ENCODE results near the gene DTYMK. TPM values are rescaled to one million over a fixed set of nuclear protein-coding genes. Genes with fewer than 3 reads are reported as not detected.

Gene DTYMK
- total RNA-seq, 2 experiments from 2014 or later: 79.7 to 87.0 TPM

GRCh38 chr2:241649927-241650326 lies 36.7 kb downstream of the DTYMK start:
- H3K4me3 Mint-ChIP-seq: no peak overlapping the region
- no peaks in the 10 kb centered on the region for H3K9me3 Mint-ChIP-seq
- CTCF ChIA-PET: interaction anchor here (1.5 kb wide), 1 partner anchor 54 kb away, joined by 3 read pairs; no protein-coding TSS in a partner anchor
- H3K36me3 Mint-ChIP-seq (ENCODE audit: low read depth): peaks cover 7% of the 10 kb centered on the region
- H3K4me1 Mint-ChIP-seq: peaks cover 8% of the 10 kb centered on the region
- POLR2A ChIA-PET: no interaction called here
- no peak overlapping the region for H3K27ac Mint-ChIP-seq
- no peak for DNase-seq
- H3K27me3 Mint-ChIP-seq: no peaks in the 10 kb centered on the region

- no peak overlapping the region for H3K27ac Mint-ChIP-seq
- POLR2A ChIA-PET: no interaction called here
- H3K4me3 Mint-ChIP-seq: no peak overlapping the region
These were observed 37.2 kb downstream of the DTYMK start for GRCh38 chr2:241649404-241649803.

GRCh38 chr2:241648453-241648852 lies 38.2 kb downstream of the DTYMK start:
- CTCF ChIA-PET: interaction anchor here (0.6 to 2.3 kb wide), 4 partner anchors 10 to 522 kb away, joined by 3 to 5 read pairs (median 4); partner anchors contain the start of gene ATG4B
- Mint-ChIP-seq H3K27me3 (no peaks in the 10 kb centered on the region), H3K4me3 (no peak overlapping the region), H3K4me1 (peaks cover 8% of the 10 kb centered on the region), H3K36me3 (ENCODE audit: low read depth) (peaks cover 2% of the 10 kb centered on the region), H3K27ac (no peak overlapping the region), H3K9me3 (no peaks in the 10 kb centered on the region)
- DNase-seq: no peak
- POLR2A ChIA-PET: no interaction called here

More at GRCh38 chr2:241649404-241649803, 37.2 kb downstream of the DTYMK start:
- Mint-ChIP-seq H3K4me1 (peaks cover 8% of the 10 kb centered on the region), H3K36me3 (ENCODE audit: low read depth) (peaks cover 3% of the 10 kb centered on the region), H3K27me3 (no peaks in the 10 kb centered on the region), H3K9me3 (no peaks in the 10 kb centered on the region)
- CTCF ChIA-PET: interaction anchor here (2.3 kb wide), 1 partner anchor 9 kb away, joined by 5 read pairs; no protein-coding TSS in a partner anchor
- no peak for DNase-seq

GRCh38 chr2:241645915-241646645 lies 40.5 kb downstream of the DTYMK start:
- H3K27me3 Mint-ChIP-seq: no peaks in the 10 kb centered on the region
- no peak for DNase-seq
- H3K4me1 Mint-ChIP-seq: peaks cover 15% of the 10 kb centered on the region
- H3K36me3 Mint-ChIP-seq (ENCODE audit: low read depth): peaks cover 4% of the 10 kb centered on the region
- CTCF ChIA-PET: interaction anchor here (0.6 kb wide), 1 partner anchor 223 kb away, joined by 3 read pairs; no protein-coding TSS in a partner anchor
- POLR2A ChIA-PET: no interaction called here
- H3K9me3 Mint-ChIP-seq: no peaks in the 10 kb centered on the region
- H3K4me3 Mint-ChIP-seq: no peak overlapping the region
- no peak overlapping the region for H3K27ac Mint-ChIP-seq

GRCh38 chr2:241645056-241645914 lies 41.3 kb downstream of the DTYMK start:
- H3K36me3 Mint-ChIP-seq (ENCODE audit: low read depth): peaks cover 8% of the 10 kb centered on the region
- H3K4me1 Mint-ChIP-seq: peaks cover 19% of the 10 kb centered on the region
- no peaks in the 10 kb centered on the region for H3K9me3 Mint-ChIP-seq
- H3K4me3 Mint-ChIP-seq: no peak overlapping the region
- no peak overlapping the region for H3K27ac Mint-ChIP-seq
- CTCF ChIA-PET: no interaction called here
- POLR2A ChIA-PET: no interaction called here
- no peak for DNase-seq
- H3K27me3 Mint-ChIP-seq: no peaks in the 10 kb centered on the region

GRCh38 chr2:241641631-241642030 lies 45.0 kb downstream of the DTYMK start:
- DNase-seq: no peak
- POLR2A ChIA-PET: interaction anchor here (0.6 kb wide), 1 partner anchor 109 kb away, joined by 5 read pairs; no protein-coding TSS in a partner anchor
- H3K27me3 Mint-ChIP-seq: no peaks in the 10 kb centered on the region
- H3K4me1 Mint-ChIP-seq: peaks cover 35% of the 10 kb centered on the region
- H3K36me3 Mint-ChIP-seq (ENCODE audit: low read depth): peaks cover 28% of the 10 kb centered on the region
- no peak overlapping the region for H3K4me3 Mint-ChIP-seq
- peaks cover 5% of the 10 kb centered on the region for H3K9me3 Mint-ChIP-seq
- no peak overlapping the region for H3K27ac Mint-ChIP-seq
- CTCF ChIA-PET: interaction anchor here (0.6 kb wide), 1 partner anchor 235 kb away, joined by 3 read pairs; no protein-coding TSS in a partner anchor

GRCh38 chr2:241640165-241640795 lies 46.3 kb downstream of the DTYMK start:
- no peak for DNase-seq
- H3K9me3 Mint-ChIP-seq: peaks cover 5% of the 10 kb centered on the region
- H3K4me1 Mint-ChIP-seq: peaks cover 44% of the 10 kb centered on the region
- no peaks in the 10 kb centered on the region for H3K27me3 Mint-ChIP-seq
- H3K27ac Mint-ChIP-seq: no peak overlapping the region
- ChIA-PET POLR2A (interaction anchor here (0.6 kb wide), 1 partner anchor 538 kb away, joined by 3 read pairs; the partner anchor contains the start of gene MTERF4), CTCF (interaction anchor here (0.7 kb wide), 1 partner anchor 46 kb away, joined by 3 read pairs; the partner anchor contains the start of gene DTYMK)
- H3K36me3 Mint-ChIP-seq (ENCODE audit: low read depth): peaks cover 28% of the 10 kb centered on the region
- no peak overlapping the region for H3K4me3 Mint-ChIP-seq

GRCh38 chr2:241639385-241639784 lies 47.2 kb downstream of the DTYMK start:
- Mint-ChIP-seq H3K27ac (no peak overlapping the region), H3K36me3 (ENCODE audit: low read depth) (peaks cover 28% of the 10 kb centered on the region), H3K4me1 (peaks cover 51% of the 10 kb centered on the region), H3K27me3 (no peaks in the 10 kb centered on the region), H3K4me3 (no peak overlapping the region), H3K9me3 (peaks cover 5% of the 10 kb centered on the region)
- CTCF ChIA-PET: interaction anchor here (2.4 kb wide), 1 partner anchor 9 kb away, joined by 5 read pairs; no protein-coding TSS in a partner anchor
- POLR2A ChIA-PET: no interaction called here
- no peak for DNase-seq

GRCh38 chr2:241638940-241639339 lies 47.7 kb downstream of the DTYMK start:
- POLR2A ChIA-PET: no interaction called here
- no peaks in the 10 kb centered on the region for H3K27me3 Mint-ChIP-seq
- H3K27ac Mint-ChIP-seq: peak overlapping the region; percentile 98
- no peak for DNase-seq
- H3K36me3 Mint-ChIP-seq (ENCODE audit: low read depth): peaks cover 28% of the 10 kb centered on the region
- H3K9me3 Mint-ChIP-seq: peaks cover 5% of the 10 kb centered on the region
- H3K4me1 Mint-ChIP-seq: peaks cover 51% of the 10 kb centered on the region
- CTCF ChIA-PET: interaction anchor here (2.4 kb wide), 1 partner anchor 9 kb away, joined by 5 read pairs; no protein-coding TSS in a partner anchor
- peak overlapping the region; percentile 95 for H3K4me3 Mint-ChIP-seq

- no peaks in the 10 kb centered on the region for H3K27me3 Mint-ChIP-seq
- H3K36me3 Mint-ChIP-seq (ENCODE audit: low read depth): peaks cover 31% of the 10 kb centered on the region
- H3K27ac Mint-ChIP-seq: peak overlapping the region; percentile 98
- peaks cover 51% of the 10 kb centered on the region for H3K4me1 Mint-ChIP-seq
- H3K9me3 Mint-ChIP-seq: peaks cover 5% of the 10 kb centered on the region
- peak overlapping the region; percentile 95 for H3K4me3 Mint-ChIP-seq
- CTCF ChIA-PET: interaction anchor here (0.5 to 2.4 kb wide), 6 partner anchors 10 to 342 kb away, joined by 3 to 7 read pairs (median 4); no protein-coding TSS in a partner anchor
- DNase-seq: peak; percentile 31
- POLR2A ChIA-PET: no interaction called here
These were observed 48.6 kb downstream of the DTYMK start for GRCh38 chr2:241637795-241638660.

- H3K27me3 Mint-ChIP-seq: no peaks in the 10 kb centered on the region
- ChIA-PET CTCF (interaction anchor here (0.5 to 2.4 kb wide), 6 partner anchors 11 to 341 kb away, joined by 3 to 7 read pairs (median 4); no protein-coding TSS in a partner anchor), POLR2A (no interaction called here)
- peaks cover 5% of the 10 kb centered on the region for H3K9me3 Mint-ChIP-seq
- peak within 1 kb of the TSS; percentile 95 for H3K4me3 Mint-ChIP-seq
- peaks cover 35% of the 10 kb centered on the region for H3K36me3 Mint-ChIP-seq (ENCODE audit: low read depth)
- peaks cover 49% of the 10 kb centered on the region for H3K4me1 Mint-ChIP-seq
- peak within 1 kb of the TSS; percentile 98 for H3K27ac Mint-ChIP-seq
- peak; percentile 79 for DNase-seq
These were observed 49.4 kb downstream of the DTYMK start, which contains the start of the genes ATG4B and THAP4 for GRCh38 chr2:241637018-241637794. Gene ATG4B (plus strand): TSS chr2:241637693. CDS start chr2:241637715, 22 bp downstream. Gene THAP4 (minus strand): TSS chr2:241637158. CDS start chr2:241637017, 141 bp downstream.

All from activated CD4-positive, alpha-beta T cell treated with anti-CD3 and anti-CD28 coated beads, Interleukin-2, amount 10 ng/mL, durations not matched to agents 7 days and 5 days (primary cell).